ENCODE data around the gene ZNF691.
A peak's percentile ranks its signal among the peaks of the same experiment; 100 is the strongest.
"Not testable (repeated sequence)": the region's sequence is repeated elsewhere in the genome, so short reads cannot be mapped to it uniquely, and the experiment has no call there.

The ZNF691 gene, protein sequence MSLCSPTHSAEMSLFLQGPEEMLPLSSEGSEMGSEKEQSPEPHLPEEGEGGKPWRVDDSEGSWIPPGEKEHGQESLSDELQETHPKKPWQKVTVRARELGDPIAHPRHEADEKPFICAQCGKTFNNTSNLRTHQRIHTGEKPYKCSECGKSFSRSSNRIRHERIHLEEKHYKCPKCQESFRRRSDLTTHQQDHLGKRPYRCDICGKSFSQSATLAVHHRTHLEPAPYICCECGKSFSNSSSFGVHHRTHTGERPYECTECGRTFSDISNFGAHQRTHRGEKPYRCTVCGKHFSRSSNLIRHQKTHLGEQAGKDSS

DNA sequence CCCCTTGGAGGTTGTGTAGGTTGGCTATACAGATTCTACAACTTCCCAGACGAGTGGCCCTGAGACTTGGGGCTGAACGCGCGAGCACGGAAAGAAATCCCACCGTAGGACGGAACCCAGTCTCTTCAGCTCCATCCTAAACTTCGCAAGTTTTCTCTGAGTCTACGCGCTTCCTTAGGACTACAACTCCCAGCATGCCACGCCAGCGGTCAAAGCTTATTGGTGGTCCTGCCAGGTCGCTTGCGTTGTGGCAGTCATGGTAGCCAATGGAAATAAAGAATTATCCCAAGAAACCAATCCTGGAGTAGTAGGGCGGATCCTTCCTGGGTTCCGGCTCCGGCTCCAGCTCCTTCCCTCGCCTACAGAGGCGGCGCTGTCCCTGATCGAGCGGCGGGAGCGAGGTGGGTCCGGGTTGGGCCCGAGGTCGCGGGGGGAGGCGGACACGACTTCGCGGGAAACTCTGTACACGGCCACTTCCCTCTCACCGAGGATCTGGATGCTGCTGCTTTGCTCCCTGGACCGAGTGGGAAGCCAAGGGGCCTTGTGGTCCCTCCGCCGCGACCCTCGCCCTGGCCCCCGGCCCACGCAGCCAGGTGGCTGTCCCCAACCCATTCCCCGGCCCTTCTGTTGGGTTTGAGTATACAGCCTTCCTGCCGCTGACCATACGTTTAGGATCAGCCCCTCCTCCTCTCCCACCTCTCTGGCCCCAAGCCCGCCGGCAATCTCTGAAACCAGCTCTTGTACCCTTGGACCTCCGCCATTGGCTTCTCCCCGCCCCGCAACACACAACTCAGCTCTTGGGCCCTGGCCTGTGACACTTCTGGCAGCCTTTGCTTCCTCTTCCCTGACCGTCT, at the start of gene ZNF691:
Gene ZNF691 (plus strand): TSS at position 357 of the 854 bp plus-strand sequence. CDS start 3,046 bp downstream, outside the sequence.
- peak; percentile 86 for DNase-seq (ENCODE audit: low spot score)

DNA sequence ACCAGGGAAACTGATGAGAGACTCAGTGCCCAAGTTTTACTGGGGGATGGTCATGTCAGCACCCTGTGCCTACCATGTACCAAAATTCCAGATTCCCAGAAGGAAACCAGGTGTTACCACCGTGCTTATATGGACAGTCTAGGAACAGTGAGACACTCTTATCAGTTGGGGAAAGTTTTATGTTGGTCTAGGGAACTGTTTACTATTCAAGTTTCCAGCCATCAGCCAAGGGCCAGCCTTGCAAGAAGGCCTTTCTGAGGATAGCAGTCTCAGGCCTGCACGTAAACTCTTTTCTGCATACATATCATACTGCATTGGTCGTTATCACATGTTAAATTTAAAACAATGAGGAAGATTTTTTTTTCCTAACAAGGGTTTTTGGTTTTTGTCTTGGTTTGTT, 49.0 kb upstream of the ZNF691 start:
- DNase-seq (ENCODE audit: low spot score): no peak

DNA sequence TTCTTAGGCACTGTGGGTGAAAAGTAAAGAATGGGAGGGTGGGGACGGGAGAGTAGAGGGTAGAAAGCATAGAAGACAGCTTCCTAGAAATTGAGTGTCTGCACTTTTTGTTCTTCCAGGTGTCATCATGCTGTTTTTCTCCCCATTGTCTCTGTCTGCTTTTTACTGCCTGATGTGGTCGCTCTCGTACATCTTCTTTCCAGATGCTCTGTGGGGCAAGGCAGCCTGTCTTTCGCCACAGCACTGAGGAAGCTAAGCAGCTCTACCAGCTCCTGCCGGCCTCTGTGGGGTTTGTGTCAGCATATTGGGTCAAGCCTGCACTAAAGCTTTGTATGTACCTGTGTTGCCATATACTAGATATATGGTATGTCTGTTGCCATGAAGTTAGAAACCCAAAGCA, 48.4 kb upstream of the ZNF691 start:
- DNase-seq (ENCODE audit: low spot score): no peak

DNA sequence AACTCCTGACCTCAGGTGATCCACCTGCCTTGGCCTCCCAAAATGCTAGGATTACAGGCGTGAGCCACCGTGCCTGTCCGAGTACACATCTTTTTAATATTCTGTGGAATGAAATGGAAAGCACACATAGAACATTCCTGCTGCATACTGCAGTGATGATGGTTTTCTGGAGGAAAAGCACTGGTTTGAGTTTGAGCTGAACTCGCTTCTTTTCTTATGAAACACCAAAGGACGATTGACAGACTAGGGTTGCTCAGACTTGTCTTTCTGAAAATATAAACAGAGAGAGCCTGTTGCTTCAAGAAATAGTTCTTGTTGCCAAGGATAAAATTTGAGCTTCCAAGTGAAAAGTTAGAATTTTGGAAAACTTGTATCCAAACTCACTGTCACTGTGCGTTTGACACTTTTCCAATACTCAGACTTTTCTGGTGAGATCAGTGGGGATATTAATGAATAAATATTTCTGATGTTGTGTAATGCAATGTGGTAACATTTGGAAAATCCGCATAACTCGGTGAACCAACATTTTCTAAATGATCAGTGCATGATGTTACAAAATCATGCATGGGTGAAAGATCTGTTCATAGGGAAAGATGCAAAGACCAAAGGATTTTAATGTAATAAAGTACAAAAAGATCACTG, 44.5 kb upstream of the ZNF691 start:
- DNase-seq (ENCODE audit: low spot score): no peak

DNA sequence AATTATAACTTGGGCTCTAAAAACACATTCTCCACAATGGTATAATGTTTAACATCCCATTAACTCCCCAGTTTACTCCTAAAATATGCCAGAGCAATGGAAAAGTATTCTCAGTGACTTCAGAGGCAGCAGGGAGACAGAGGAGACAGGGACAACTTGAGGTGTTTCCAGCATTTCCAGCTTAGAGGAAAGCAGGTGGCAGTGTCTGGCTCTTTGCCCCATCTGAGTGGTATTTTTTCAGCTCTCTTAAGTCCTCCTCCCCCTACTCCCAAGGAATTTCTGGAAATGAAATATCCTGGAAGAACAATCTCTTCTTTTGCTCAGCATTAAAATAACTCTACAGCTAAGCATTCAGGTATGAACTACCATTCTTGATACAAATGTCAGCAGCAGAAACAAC, 40.2 kb upstream of the ZNF691 start:
- no peak for DNase-seq (ENCODE audit: low spot score)

DNA sequence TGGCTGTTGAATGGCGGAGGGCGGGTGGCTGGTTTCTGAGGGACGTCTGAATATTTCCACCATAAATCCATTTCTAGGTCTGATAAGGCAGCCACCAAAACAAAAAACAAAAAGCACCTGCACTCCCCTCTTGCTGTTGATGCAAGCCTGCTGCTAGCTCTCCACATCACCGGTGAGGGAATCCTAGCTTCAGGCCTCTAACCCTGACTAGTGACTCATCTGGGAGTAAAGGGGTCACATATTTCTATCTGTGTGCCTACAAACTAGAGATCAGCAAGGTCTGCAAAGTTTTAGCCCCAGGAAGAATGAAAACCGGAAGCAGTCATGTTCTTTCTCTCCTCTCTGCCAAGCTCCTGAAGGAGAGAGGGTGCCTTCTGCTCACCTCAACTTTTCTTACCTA, 39.8 kb upstream of the ZNF691 start:
- DNase-seq (ENCODE audit: low spot score): no peak

DNA sequence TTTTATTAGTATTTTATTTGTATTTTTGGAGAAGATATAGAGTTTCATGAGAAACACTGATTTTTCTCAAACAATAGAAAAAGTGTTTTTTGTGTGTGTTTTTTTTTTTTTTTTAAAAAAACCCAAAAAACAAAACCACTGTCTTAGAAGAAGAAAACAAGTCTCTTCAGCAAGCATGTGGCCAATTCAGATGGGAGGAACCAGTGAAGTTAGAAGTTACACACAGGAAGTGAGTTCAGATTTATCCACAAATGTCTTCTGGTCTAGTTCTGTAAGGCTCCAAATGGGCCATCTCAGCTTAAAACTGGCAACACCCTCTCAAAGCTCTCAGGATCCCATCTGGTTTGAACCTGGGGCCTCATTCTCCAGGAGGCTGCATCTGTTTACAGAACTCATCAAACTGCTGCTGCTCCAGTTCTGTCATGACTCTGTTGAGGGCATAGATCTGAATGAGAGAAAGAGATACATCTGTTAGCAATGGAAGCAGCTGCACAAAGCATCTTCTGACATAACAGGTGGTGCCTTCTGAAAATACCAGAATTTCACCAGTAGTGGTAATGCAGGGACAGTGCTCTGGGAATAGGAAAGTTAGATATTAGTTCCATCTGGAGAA, 39.3 kb upstream of the ZNF691 start:
- DNase-seq (ENCODE audit: low spot score): no peak

DNA sequence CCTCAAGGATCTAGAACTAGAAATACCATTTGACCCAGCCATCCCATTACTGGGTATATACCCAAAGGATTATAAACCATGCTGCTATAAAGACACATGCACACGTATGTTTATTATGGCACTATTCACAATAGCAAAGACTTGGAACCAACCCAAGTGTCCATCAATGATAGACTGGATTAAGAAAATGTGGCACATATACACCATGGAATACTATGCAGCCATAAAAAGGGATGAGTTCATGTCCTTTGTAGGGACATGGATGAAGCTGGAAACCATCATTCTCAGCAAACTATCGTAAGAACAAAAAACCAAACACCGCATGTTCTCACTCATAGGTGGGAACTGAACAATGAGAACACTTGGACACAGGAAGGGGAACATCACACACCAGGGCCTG, 31.6 kb upstream of the ZNF691 start:
- not testable (repeated sequence) for DNase-seq (ENCODE audit: low spot score)

DNA sequence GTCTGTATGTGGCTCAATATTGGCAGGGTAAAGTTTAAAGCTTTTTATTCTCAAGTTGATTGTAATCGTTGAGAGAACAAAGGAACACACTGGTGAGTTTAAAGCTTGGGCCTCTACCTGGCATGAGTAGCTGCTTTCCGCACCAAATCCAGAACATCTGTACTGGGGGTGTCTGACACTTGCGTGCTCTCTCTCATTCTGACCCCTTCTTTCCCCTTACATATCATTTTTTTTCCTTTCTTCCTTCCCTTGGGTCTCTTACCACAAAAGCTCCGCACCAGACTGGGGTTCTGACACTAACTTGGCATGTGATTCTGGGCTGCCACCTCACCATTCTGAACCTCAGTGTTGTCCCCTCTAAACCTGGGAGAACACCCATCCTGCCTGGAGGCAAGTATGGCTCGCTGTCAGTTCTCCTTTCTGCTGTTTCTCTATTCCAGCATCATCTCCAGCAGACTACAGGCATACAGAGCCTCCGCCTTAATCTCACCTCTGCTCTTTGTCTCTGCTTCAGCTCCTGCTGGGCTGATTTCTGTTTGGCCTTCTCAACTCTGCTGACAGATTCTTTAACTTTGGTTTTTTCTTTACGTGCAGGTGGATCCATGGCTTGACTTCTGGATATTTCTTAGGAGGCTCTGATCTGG, 30.4 kb upstream of the ZNF691 start:
- no peak for DNase-seq (ENCODE audit: low spot score)

DNA sequence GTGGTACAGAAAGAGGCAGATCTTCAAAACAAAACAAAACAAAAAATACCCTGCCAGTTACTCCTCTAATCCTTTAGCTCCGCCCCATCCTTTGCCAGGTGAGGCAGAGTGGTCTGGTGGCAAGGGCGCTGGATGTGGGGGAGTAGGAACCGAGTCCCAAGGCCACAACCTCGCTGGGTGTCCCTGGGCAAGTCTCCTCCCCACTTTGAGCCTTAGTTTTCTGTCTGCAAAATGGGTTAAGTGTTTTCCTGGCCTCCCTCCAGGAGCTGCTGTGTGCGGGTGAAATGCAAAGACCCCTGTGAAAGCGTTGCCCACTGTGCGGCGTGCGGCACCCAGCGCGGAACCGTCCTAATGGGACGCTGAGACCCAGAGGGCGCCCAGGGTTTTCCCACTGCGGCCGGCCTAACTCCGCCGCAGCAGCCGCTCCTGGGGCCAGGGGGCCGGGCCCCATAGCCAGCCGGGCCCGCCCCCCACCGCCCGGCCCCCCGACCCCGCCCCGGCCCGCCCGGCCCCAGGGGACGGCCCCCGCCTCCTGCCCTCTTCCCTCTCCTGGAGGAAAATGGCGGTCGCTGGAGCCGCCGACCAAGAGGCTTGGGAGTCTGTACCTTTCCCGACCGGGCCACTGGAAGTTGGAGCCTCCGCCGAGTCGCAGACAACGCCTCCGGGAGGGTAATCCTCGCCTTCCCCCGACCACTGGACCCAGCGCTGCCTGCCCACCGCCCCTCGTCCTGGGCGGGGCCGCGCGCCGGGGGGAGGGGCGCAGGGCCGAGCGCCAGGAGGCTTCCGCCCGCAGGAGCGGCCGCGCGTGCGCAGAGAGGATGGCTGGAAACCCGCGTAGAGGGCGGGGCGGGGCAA, 29.6 kb upstream of the ZNF691 start, which contains the start of the genes ERMAP and SVBP:
Gene ERMAP (plus strand): TSS at position 538 of the 855 bp plus-strand sequence. CDS start 13,327 bp downstream, outside the sequence.
Gene SVBP (minus strand): TSS at position 813 of the 855 bp plus-strand sequence. CDS start 853 bp downstream, outside the sequence.
- DNase-seq (ENCODE audit: low spot score): peak; percentile 67

DNA sequence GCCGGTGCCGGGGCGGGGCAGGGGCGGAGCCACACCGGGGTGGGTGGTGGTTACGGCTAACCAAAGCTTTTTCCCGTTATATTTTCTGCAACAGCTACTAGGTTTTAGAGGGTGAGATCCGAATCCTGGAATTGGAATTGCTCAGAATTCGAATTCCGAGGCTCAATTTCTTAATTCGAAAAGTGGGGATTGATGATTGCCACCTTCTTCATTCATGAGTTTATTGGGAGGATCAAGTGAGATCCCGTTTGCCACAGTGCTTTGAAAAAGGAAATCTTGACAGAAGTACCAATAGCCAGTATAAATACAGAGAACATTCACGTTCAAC, 29.0 kb upstream of the ZNF691 start:
- DNase-seq (ENCODE audit: low spot score): peak; percentile 86

DNA sequence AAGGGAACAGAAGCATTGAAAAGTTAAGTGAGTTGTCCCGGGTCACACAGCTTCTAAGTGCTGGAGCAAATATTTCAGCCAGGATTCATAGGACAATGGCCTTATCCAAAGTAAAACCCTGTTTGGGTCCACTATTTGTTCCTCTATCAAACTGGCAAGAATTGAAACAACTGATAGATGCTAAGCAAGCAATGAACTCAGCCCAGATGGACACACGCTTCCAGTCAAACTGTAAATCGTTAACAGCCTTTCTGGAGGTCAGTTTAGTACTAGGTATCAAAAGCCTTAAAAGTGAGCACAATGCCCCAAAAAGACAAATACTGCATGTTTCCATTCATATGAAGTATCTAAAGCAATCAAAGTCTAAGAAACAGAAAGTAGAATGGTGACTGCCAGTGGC, 28.4 kb upstream of the ZNF691 start:
- DNase-seq (ENCODE audit: low spot score): no peak

DNA sequence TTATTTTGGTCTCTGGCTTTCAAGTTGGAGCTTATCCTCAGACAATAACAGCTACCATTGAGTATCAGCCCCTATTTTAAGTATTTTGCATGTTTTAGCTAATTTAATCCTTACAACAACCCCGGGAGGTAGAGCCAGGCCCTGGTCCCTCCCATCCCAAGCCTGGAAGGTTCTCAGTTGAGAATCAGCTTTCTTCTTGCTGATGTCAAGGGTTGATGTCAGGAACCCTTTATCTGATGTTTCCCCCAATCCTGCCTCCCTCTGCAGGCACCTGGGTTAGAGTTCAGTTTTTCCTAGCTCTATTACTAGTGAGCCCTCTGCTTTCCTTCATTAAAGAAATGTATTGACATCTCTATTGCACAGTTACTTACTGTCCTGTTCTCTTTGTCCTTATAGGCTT, 25.6 kb upstream of the ZNF691 start:
- no peak for DNase-seq (ENCODE audit: low spot score)

DNA sequence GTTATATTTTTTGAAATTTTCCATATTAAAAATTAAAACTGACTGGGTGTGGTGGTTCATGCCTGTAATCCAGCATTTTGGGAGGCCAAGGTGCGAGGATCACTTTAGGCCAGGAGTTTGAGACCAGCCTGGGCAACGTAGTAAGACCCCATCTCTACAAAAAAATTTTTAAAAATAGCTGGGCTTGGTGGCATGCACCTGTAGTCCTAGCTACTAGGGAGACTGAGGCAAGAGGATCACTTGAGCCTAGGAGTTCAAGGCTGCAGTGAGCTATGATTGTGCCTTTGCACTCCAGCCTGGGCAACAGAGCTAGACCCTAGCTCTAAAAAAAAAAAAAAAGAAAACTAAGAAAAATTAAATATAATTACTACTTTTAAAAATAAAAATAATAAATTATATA, 24.7 kb upstream of the ZNF691 start:
- no peak for DNase-seq (ENCODE audit: low spot score)

DNA sequence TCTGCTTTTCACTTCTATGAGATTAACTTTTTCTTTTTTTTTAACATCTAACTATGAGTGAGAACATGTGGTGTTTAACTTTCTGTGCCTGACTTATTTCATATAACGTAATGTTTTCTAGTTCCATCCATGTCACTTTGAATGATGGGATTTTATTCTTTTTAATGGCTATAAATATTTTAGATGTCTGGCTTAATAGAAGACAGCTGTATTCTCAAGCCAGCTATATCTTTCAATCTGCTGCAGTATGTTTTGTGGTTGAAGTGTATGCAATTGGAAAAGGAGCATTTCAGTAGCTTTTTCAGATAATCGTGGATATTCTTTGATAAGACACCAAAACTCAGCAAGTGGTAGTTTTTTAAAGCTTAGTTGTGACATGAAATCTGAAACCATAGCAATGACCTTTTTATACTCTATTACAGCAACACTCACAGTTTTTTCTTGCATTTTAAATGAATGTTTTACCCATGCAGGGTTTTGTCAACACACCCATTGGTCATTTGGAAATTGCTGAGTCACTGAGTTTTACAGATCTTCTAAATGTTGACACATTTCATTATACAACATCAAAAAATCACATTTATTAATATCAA, 23.5 kb upstream of the ZNF691 start:
- DNase-seq (ENCODE audit: low spot score): no peak

DNA sequence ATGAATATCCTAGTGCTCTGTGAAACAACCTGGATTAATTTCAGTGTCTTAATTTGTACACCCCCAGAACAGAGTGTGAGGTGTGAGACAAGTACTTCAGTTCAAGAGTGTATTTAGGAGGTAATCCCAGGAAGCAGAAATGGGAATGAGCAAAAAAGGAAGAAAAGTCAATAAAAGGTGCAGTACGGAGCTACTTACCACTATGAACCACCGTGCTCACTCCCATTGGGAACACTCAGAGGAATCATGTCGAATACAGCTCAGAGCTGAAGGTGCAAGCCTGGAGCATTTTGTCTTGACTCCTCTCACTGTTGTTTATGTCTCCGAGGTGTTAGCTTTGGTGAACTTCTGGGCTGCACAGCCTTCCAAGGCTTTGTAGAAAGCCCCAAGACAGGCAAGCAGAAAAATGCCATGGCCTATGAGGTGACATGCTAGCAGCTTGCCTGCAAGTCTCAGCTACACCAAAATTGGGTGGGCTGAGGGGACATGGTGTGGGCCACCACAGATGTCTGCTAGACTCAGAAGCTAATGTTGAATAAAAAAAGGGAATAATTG, 21.9 kb upstream of the ZNF691 start:
- DNase-seq (ENCODE audit: low spot score): no peak

DNA sequence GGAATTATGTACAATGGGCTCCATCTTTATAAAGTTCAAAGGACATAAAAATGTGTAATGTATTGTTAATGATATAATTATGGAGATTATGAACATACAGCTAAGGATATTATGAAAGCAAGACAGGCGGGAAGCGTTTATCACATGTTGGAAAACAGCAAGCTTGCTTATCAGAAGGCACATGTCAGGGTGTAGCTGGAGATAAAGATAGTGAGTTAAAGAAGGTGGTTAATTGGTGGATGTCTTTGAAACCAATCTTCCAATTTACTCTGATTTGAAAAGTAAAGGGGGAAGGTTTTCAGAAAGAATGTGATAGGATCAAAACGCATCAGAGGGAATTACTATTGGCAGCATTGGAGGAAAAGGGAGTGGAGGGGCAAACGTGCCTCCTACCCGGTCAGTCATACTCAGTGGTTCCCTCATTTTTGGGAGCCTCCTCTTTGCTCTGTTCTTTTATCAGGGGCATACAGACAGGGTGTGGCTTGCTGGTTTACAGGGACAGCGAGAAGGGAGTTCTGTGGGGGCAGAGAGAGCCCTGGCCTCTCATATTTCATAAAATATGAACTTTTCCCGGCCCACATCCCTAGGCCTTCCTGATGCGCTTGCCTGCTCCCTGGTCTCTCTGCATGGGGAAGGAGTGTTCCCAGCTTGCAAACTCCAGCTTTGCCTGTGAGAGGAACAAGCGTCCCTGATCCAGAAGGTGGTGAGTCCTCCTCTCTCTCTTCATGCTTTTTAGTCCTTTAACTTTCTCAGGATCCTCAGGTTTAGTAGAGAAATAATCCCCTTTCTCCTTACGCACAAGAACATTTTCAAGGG, 21.2 kb upstream of the ZNF691 start:
- no peak for DNase-seq (ENCODE audit: low spot score)

DNA sequence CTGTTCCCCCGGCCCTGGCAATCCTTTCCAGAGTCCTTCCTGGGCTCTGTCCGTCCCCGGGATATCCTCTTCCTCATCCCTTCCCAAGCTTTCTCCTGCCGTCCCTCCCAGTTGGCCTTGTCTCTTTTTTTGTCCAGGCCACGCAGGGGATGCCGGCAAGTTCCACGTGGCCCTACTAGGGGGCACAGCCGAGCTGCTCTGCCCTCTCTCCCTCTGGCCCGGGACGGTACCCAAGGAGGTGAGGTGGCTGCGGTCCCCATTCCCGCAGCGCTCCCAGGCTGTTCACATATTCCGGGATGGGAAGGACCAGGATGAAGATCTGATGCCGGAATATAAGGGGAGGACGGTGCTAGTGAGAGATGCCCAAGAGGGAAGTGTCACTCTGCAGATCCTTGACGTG, 15.8 kb upstream of the ZNF691 start:
- no peak for DNase-seq (ENCODE audit: low spot score)

DNA sequence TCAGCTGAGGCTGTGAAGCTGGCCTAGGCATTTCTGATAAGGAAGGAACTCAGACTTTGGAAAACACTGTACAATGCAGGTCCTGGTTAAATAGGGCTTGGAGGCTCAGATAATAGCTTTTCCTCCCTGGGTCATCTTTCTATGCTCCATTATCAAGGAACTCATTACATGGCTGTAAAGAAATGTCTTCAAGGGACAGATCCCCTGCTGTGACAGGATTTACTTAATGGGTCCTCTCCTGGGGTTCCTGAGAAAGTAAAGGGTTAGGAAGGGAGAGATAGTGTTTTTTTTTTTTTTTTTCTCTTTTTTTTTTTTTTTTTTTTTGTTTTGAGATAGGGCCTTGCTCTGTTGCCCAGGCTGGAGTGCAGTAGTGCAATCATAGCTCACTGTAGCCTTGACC, 15.1 kb upstream of the ZNF691 start:
- no peak for DNase-seq (ENCODE audit: low spot score)

Data from HuH-7.5 (cell line).